Coronary artery (tissue), 2 donors: Measurements from ENCODE around the gene NPY2R.

Experiments used
- DNase-seq: peaks from one replicate; pipeline ENCODE4 v3.0.0-alpha.2; 2017; ENCODE audit warnings: low spot score
- H3K27ac ChIP-seq, 2 donors: fragments of 200-600 bp; sonication (generic); one replicate each; pipeline ENCODE4 v1.5.1; 2016 to 2019
- H3K4me3 ChIP-seq: fragments of 200-600 bp; sonication (generic); 2 replicates; pipeline ENCODE4 v1.5.1; 2016; ENCODE audit warnings: mild to moderate bottlenecking, moderate library complexity
- TF ChIP-seq, protein P1 (sequence below): fragments of 200-600 bp; sonication (generic); IDR thresholded peaks from one replicate; pipeline ENCODE4 v1.5.1; 2019; ENCODE audit warnings: antibody characterized with exemption

Gene NPY2R

GRCh38 chr4:155228713-155229112, 20.3 kb downstream of the NPY2R start:
- TF ChIP-seq, protein P1, sequence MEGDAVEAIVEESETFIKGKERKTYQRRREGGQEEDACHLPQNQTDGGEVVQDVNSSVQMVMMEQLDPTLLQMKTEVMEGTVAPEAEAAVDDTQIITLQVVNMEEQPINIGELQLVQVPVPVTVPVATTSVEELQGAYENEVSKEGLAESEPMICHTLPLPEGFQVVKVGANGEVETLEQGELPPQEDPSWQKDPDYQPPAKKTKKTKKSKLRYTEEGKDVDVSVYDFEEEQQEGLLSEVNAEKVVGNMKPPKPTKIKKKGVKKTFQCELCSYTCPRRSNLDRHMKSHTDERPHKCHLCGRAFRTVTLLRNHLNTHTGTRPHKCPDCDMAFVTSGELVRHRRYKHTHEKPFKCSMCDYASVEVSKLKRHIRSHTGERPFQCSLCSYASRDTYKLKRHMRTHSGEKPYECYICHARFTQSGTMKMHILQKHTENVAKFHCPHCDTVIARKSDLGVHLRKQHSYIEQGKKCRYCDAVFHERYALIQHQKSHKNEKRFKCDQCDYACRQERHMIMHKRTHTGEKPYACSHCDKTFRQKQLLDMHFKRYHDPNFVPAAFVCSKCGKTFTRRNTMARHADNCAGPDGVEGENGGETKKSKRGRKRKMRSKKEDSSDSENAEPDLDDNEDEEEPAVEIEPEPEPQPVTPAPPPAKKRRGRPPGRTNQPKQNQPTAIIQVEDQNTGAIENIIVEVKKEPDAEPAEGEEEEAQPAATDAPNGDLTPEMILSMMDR: no peak
- Histone ChIP-seq H3K27ac (no peak overlapping the region), H3K4me3 (no peak overlapping the region)
- no peak for DNase-seq

DNA sequence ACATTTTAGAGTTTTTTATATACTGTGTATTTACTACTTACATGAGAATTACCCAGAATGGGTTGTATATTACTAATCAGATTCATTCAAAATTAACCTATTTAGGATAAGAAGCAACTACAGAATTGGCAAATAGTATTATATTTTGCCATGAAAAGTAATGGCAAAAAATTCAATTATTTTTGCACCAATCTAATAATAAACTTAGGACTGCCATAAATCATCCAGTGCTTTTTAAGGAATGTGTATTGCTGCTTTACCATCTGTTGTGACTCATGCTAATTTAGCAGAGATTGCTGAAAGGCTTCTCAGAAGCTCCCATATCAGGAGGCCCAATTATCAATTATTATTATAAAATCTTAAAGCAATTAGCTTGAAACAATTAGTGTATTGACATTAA, 24.0 kb downstream of the NPY2R start:
- TF ChIP-seq, protein P1: no peak
- no peak overlapping the region for H3K4me3 ChIP-seq
- no peak overlapping the region for H3K27ac ChIP-seq
- no peak for DNase-seq

DNA sequence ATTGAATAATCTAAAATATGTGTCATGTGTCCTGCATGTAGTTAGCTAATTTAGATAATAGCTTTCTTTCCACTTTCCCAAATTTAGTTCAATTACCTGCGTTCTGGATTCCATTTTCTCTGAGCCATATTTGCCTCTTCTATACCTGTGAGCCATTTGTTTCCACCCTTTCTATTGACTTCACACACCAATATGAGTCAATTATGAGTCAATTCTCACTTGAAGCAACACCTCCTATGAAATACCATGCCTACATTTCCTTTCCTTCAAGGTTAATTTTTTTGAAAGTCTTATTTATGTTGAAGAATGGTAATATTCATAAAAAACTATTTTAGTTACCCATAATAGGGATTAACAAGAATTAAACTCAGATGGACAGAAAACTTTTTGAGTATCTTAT, 25.8 kb downstream of the NPY2R start:
- Histone ChIP-seq H3K4me3 (no peak overlapping the region), H3K27ac (no peak overlapping the region)
- TF ChIP-seq, protein P1: no peak
- no peak for DNase-seq

DNA sequence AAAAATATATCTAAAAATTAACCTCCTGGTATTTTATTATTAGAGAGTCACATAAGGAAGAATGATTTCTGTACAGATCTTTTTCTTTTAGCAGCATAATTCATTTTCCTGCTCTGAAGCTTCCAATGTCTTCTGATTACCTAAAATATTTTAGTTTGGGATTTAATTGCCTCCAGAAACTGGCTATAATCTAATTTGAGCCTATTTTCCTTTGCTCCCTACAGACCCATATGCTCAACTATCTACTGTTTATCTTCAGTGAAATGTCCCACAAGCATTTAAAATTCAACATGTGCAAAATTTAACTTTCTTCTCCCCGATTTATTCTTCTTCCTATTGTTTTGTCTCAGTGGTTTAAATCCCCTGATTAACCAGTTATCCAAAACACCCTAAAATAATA, 29.1 kb downstream of the NPY2R start:
- TF ChIP-seq, protein P1: no peak
- H3K27ac ChIP-seq: no peak overlapping the region
- no peak overlapping the region for H3K4me3 ChIP-seq
- no peak for DNase-seq

DNA sequence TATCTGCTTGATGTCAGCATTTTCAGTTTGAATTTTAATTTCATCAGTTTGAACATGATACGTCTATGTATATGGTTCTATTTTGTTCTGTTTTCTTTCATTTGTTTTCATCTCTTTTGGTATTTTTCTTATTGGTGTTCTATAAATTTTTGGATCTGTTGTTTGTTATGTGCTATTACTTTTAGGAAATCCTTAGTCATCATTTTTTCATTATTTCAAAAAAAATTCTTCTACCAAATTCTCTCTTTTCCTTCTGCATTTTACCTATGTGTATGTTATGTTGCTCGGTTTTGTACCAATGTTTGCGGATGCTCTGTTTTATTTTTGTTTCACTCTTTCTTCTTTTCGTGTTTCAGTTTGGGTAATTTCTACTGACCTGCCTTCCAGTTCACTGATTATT, 32.8 kb downstream of the NPY2R start:
- Histone ChIP-seq H3K4me3 (no peak overlapping the region), H3K27ac (no peak overlapping the region)
- TF ChIP-seq, protein P1: no peak
- no peak for DNase-seq

DNA sequence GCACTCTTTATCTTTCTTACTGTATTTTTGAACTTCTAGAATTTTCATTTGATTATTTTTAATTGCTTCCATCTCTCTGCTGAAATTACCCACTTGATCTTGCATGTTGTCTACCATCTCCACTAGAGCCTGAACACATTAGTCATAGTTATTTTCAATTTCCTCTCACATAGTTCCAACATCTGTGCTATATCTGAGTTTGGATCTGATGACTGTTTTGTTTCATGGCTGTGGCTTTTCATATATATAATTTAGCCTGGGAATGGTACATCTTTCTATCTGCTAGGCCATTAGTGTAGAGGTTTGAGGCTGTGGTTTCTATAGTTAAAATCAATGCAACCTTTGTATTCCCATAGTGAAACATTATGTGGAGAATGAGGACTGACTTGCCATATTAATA, 33.2 kb downstream of the NPY2R start:
- TF ChIP-seq, protein P1: no peak
- DNase-seq: no peak
- Histone ChIP-seq H3K27ac (no peak overlapping the region), H3K4me3 (no peak overlapping the region)

DNA sequence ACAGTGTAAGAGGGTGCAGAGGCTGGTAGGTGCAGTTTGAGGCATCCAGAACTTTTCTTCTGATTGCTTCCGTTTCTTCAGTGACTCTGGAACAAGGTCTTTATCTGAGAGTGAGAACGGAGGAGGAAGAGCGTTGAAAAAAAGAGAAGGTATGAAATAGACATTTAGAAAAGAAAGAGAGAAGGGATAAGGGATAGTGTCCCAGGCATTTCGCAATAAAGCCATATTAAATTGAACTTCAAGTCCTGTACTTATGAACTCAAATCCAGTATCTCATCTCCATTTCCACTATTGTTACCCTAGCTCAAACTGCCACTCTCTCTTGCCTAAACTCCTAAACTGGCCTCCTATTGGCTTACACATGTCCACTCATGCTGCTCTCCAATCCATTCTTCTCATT, 36.7 kb downstream of the NPY2R start:
- Histone ChIP-seq H3K4me3 (no peak overlapping the region), H3K27ac (no peak overlapping the region)
- TF ChIP-seq, protein P1: no peak
- DNase-seq: no peak
